HCT116 (cell line): Measurements from ENCODE around the gene ZNF648. TPM values are rescaled to one million over a fixed set of nuclear protein-coding genes. Genes with fewer than 3 reads are reported as not detected.

Experiments used
- ATAC-seq: fragments of 200-7000 bp; cut with Tn5 transposase; 2 replicates; pipeline ENCODE4 v1.9.1; 2020; ENCODE audit warnings: mild to moderate bottlenecking, moderate library complexity
- BruUV-seq: library from RNA; stranded (reverse); fragments of 400-500 nt; replicated peaks from 2 replicates; lab custom pipeline; 2021; lab: Mats Ljungman, UMichigan
- CTCF ChIA-PET: fragments of 300-600 bp; sonication (Branson Sonifier 250); formaldehyde crosslinking; loops from one replicate; lab custom pipeline; 2021; ENCODE audit warnings: antibody characterized with exemption; lab: Charles Lee
- POLR2A ChIA-PET: fragments of 300-600, 350-600 bp; sonication (Branson Sonifier 250); formaldehyde crosslinking; loops from one replicate; lab custom pipeline; 2021; ENCODE audit warnings: antibody characterized with exemption; lab: Charles Lee
- RAD21 ChIA-PET, 2 experiments: fragments of 300-600 bp; sonication (Branson Sonifier 250); formaldehyde crosslinking; loops; one replicate each; lab custom pipeline; 2023; ENCODE audit warnings: low total read pairs in 2 of 2; ENCODE audit not compliant: uncharacterized antibody in 2 of 2, unreplicated experiment in 2 of 2, low non-redundant PET in 1 of 2; lab: Charles Lee
- DNase-seq: peaks from one replicate; pipeline ENCODE4 v3.0.0-alpha.2; 2010; ENCODE audit warnings: low read depth, low spot score
- H2AFZ ChIP-seq: fragments of 200-600 bp; shearing (Covaris generic), sonication (generic); 2 replicates; pipeline ENCODE4 v1.6.1; 2017; ENCODE audit warnings: low read depth, mixed run types, mixed read lengths, antibody characterized with exemption, low read length; ENCODE audit not compliant: poor library complexity, severe bottlenecking
- H3K27ac ChIP-seq: 2 replicates; pipeline ENCODE4 v1.5.1; 2012; ENCODE audit warnings: low read depth, low read length
- H3K27me3 ChIP-seq: fragments of 200-600 bp; sonication (generic); 2 replicates; pipeline ENCODE4 v1.6.1; 2016; ENCODE audit warnings: mixed run types, low read length, mixed read lengths; ENCODE audit not compliant: insufficient read depth
- H3K36me3 ChIP-seq, 2 experiments: fragments of 200-500 bp in 1 of 2; fragments of 200-600 bp in 1 of 2; sonication (Bioruptor generic) in 1 of 2; sonication (generic) in 1 of 2; 2 replicates each; pipeline versions ENCODE4 v1.5.1 to v1.6.1; 2014 to 2016; ENCODE audit warnings: low read length in 2 of 2, inconsistent platforms in 1 of 2, mixed read lengths in 1 of 2, mixed run types in 1 of 2; ENCODE audit not compliant: insufficient read depth in 2 of 2, control insufficient read depth in 1 of 2
- H3K4me1 ChIP-seq, 2 experiments: fragments of 200-600 bp in 1 of 2; sonication (generic) in 1 of 2; 2 replicates each; pipeline versions ENCODE4 v1.5.1 to v1.6.1; 2012 to 2017; ENCODE audit warnings: low read length in 2 of 2, inconsistent platforms in 1 of 2, mild to moderate bottlenecking in 1 of 2, mixed read lengths in 1 of 2, mixed run types in 1 of 2, moderate library complexity in 1 of 2; ENCODE audit not compliant: insufficient read depth in 2 of 2, control insufficient read depth in 1 of 2
- H3K4me2 ChIP-seq: fragments of 200-600 bp; sonication (generic); 2 replicates; pipeline ENCODE4 v1.6.1; 2017; ENCODE audit warnings: mixed run types, low read length, mixed read lengths
- H3K4me3 ChIP-seq, 2 experiments: fragments of 200-600 bp in 1 of 2; sonication (generic) in 1 of 2; replicated peaks in 1 of 2; 2 replicates each; pipeline ENCODE4 v1.5.1; 2011 to 2016; ENCODE audit warnings: low read length in 2 of 2, control low read depth in 1 of 2, low read depth in 1 of 2, mild to moderate bottlenecking in 1 of 2, mixed read lengths in 1 of 2, mixed run types in 1 of 2
- H3K79me2 ChIP-seq: fragments of 200-600 bp; sonication (generic); 2 replicates; pipeline ENCODE4 v1.6.1; 2017; ENCODE audit warnings: mild to moderate bottlenecking, mixed run types, low read length, moderate library complexity, mixed read lengths; ENCODE audit not compliant: insufficient read depth
- H3K9ac ChIP-seq: fragments of 200-600 bp; sonication (generic); 2 replicates; pipeline ENCODE4 v1.6.1; 2016; ENCODE audit warnings: low read length, mixed read lengths
- H3K9me2 ChIP-seq: fragments of 200-600 bp; sonication (generic), shearing (Covaris generic); 2 replicates; pipeline ENCODE4 v1.6.1; 2017; ENCODE audit warnings: mixed run types, mild to moderate bottlenecking, moderate library complexity; ENCODE audit not compliant: insufficient read depth
- H3K9me3 ChIP-seq, 2 experiments: fragments of 200-500 bp in 1 of 2; fragments of 200-600 bp in 1 of 2; sonication (Bioruptor generic) in 1 of 2; sonication (generic) in 1 of 2; 2 replicates each; pipeline ENCODE4 v1.6.1; 2014 to 2017; ENCODE audit warnings: low read length in 2 of 2, mixed read lengths in 2 of 2, inconsistent platforms in 1 of 2, low read depth in 1 of 2, mild to moderate bottlenecking in 1 of 2, mixed run types in 1 of 2, moderate library complexity in 1 of 2; ENCODE audit not compliant: control insufficient read depth in 1 of 2, insufficient read depth in 1 of 2
- H4K20me1 ChIP-seq: fragments of 200-600 bp; sonication (generic), shearing (Covaris generic); 2 replicates; pipeline ENCODE4 v1.6.1; 2017; ENCODE audit warnings: mixed run types, mild to moderate bottlenecking, moderate library complexity; ENCODE audit not compliant: insufficient read depth
- CBX3 ChIP-seq: IDR thresholded peaks from 2 replicates; pipeline ENCODE4 v1.6.1; 2012; ENCODE audit warnings: low read depth
- EGR1 ChIP-seq: IDR thresholded peaks from 2 replicates; pipeline ENCODE4 v1.6.1; 2012; ENCODE audit warnings: low read depth
- FOSL1 ChIP-seq: IDR thresholded peaks from 2 replicates; pipeline ENCODE4 v1.6.1; 2012; ENCODE audit warnings: low read depth
- POLR2AphosphoS5 ChIP-seq: IDR thresholded peaks from 2 replicates; pipeline ENCODE4 v1.6.1; 2011; ENCODE audit warnings: mild to moderate bottlenecking, low read depth, low read length, moderate library complexity
- SP1 ChIP-seq: IDR thresholded peaks from 2 replicates; pipeline ENCODE4 v1.6.1; 2012; ENCODE audit warnings: low read depth
- SRF ChIP-seq: IDR thresholded peaks from 2 replicates; pipeline ENCODE4 v1.6.1; 2012; ENCODE audit warnings: low read depth
- YY1 ChIP-seq: IDR thresholded peaks from 2 replicates; pipeline ENCODE4 v1.6.1; 2011; ENCODE audit warnings: low read length, low read depth, moderate library complexity, mild to moderate bottlenecking; ENCODE audit not compliant: insufficient replicate concordance; ENCODE audit errors: extremely low read depth
- intact Hi-C: fragments of 100-400 bp; cut with micrococcal nuclease; formaldehyde crosslinking; loops from 2 replicates; pipeline ENCODE4 v1.10.0; 2022
- total RNA-seq: library from RNA; stranded (reverse); gene quantifications from one replicate; pipeline ENCODE4 v1.2.1, GENCODE V29; 2021; ENCODE audit not compliant: unreplicated experiment
- TF ChIP-seq, protein P1 (sequence below), 3 experiments: fragments of 200-600 bp in 1 of 3; sonication (generic) in 1 of 3; IDR thresholded peaks in 2 of 3; conservative IDR thresholded peaks in 1 of 3; 2 replicates each; pipeline ENCODE4 v1.5.1; 2012 to 2017; ENCODE audit warnings: low read depth in 2 of 3, low read length in 2 of 3, antibody characterized with exemption in 1 of 3, borderline replicate concordance in 1 of 3, control low read depth in 1 of 3, mild to moderate bottlenecking in 1 of 3, mixed read lengths in 1 of 3, mixed run types in 1 of 3, moderate library complexity in 1 of 3; ENCODE audit not compliant: insufficient read depth in 1 of 3
- TF ChIP-seq, protein P2 (sequence below): IDR thresholded peaks from 2 replicates; pipeline ENCODE4 v1.6.1; 2012; ENCODE audit warnings: low read depth

Gene ZNF648
- total RNA-seq, 1 experiment from 2014 or later = 0.57 TPM

DNA sequence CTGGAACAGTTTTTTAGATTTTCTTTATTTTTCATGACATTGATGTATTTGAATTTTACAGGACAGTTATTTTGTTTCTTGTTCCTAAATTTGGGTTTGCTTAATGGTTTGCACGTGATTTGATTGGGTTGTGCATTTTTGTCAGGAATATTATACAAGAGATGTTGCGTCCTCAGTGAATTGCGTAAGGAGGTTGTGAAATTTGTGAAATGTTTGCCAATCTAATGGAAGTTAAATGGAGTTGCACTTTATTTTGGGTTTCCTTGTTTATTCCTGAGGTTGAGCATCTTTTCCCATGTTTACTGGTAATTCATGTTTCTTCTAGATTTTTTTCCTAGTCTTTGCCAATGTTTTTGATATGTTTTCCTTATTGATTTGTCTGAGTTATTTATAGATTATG lies 19.9 kb downstream of the ZNF648 start (continued):
- TF ChIP-seq, protein P1, sequence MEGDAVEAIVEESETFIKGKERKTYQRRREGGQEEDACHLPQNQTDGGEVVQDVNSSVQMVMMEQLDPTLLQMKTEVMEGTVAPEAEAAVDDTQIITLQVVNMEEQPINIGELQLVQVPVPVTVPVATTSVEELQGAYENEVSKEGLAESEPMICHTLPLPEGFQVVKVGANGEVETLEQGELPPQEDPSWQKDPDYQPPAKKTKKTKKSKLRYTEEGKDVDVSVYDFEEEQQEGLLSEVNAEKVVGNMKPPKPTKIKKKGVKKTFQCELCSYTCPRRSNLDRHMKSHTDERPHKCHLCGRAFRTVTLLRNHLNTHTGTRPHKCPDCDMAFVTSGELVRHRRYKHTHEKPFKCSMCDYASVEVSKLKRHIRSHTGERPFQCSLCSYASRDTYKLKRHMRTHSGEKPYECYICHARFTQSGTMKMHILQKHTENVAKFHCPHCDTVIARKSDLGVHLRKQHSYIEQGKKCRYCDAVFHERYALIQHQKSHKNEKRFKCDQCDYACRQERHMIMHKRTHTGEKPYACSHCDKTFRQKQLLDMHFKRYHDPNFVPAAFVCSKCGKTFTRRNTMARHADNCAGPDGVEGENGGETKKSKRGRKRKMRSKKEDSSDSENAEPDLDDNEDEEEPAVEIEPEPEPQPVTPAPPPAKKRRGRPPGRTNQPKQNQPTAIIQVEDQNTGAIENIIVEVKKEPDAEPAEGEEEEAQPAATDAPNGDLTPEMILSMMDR (IDR thresholded peaks at IDR 0.05 in 2 of 3, conservative IDR thresholded peaks at IDR 0.05 in 1 of 3; ENCODE audit: borderline replicate concordance in 1 of 3, insufficient read depth in 1 of 3, low read depth in 2 of 3, low read length in 2 of 3) = no peak
- TF ChIP-seq CBX3 (no peak), POLR2AphosphoS5 (no peak)
- TF ChIP-seq, all 23 proteins: peak for 0

DNA sequence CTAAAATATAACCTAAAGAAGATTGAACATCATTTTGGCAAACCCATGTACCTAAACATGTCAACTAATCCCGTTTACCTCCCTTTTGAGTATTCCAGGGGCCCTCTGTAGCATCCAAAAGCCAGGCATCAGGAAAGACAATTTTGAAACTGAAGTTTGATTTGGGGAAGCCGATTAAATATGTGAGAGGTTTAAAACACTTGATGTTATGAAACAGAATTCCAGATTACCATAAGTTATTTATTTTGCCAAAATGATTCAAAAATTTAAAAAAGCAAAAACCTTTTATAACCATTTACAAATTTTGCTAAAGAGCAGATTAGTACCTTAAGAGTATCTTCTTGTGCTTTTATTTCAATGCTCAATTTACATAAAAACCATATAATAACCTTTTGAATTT lies 23.3 kb downstream of the ZNF648 start:
- Histone ChIP-seq H3K36me3 (no peaks in the 10 kb centered on the region), H4K20me1 (no peaks in the 10 kb centered on the region), H2AFZ (no peak overlapping the region), H3K9me3 (no peaks in the 10 kb centered on the region; a peak in 1 of 4 replicates), H3K27me3 (no peaks in the 10 kb centered on the region), H3K4me3 (no peak overlapping the region), H3K79me2 (no peaks in the 10 kb centered on the region), H3K9ac (no peak overlapping the region), H3K27ac (no peak overlapping the region), H3K4me1 (peaks cover 0 to 6% of the 10 kb centered on the region in 2 experiments; a peak in 3 of 4 replicates), H3K9me2 (no peaks in the 10 kb centered on the region), H3K4me2 (no peak overlapping the region)
- TF ChIP-seq, protein P2, sequence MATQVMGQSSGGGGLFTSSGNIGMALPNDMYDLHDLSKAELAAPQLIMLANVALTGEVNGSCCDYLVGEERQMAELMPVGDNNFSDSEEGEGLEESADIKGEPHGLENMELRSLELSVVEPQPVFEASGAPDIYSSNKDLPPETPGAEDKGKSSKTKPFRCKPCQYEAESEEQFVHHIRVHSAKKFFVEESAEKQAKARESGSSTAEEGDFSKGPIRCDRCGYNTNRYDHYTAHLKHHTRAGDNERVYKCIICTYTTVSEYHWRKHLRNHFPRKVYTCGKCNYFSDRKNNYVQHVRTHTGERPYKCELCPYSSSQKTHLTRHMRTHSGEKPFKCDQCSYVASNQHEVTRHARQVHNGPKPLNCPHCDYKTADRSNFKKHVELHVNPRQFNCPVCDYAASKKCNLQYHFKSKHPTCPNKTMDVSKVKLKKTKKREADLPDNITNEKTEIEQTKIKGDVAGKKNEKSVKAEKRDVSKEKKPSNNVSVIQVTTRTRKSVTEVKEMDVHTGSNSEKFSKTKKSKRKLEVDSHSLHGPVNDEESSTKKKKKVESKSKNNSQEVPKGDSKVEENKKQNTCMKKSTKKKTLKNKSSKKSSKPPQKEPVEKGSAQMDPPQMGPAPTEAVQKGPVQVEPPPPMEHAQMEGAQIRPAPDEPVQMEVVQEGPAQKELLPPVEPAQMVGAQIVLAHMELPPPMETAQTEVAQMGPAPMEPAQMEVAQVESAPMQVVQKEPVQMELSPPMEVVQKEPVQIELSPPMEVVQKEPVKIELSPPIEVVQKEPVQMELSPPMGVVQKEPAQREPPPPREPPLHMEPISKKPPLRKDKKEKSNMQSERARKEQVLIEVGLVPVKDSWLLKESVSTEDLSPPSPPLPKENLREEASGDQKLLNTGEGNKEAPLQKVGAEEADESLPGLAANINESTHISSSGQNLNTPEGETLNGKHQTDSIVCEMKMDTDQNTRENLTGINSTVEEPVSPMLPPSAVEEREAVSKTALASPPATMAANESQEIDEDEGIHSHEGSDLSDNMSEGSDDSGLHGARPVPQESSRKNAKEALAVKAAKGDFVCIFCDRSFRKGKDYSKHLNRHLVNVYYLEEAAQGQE = no peak
- no peak for TF ChIP-seq YY1
- no peak for TF ChIP-seq SP1
- TF ChIP-seq SRF = no peak
- TF ChIP-seq FOSL1 = no peak
- no peak for TF ChIP-seq EGR1
- BruUV-seq = no TSS peak
- ChIA-PET CTCF (no interaction called here), RAD21 (no interaction called here), POLR2A (no interaction called here)
- DNase-seq (no peak), ATAC-seq (no peak)
- intact Hi-C loops = no loop called here
